Eye (tissue), 1 donor: ENCODE measurements around the gene CACNA1D.

Experiments
- DNase-seq: peaks from one replicate; pipeline ENCODE4 v3.0.0-alpha.2; 2015

CACNA1D gene

GRCh38 chr3:53813229-53813628 is 318.8 kb downstream of the CACNA1D start:
- no peak for DNase-seq

DNA sequence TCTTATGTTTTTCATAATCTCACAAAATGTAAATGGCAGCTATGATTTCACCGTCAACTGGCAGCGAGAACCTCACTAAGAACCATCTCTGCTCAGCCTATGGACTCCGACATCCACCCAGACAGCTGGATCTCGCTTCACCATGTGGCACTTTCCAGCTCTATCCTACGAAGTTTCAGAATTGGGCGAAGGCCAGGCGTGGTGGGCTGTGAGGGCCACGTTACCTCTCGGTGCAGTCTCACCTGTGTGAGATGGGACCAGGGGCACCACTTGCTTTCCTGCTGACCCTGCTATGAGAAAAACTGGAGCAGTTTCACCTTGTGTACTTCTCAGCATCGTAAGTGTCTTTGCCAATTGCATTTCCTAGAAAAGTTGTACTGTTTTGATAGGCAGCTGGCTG is 319.5 kb downstream of the CACNA1D start:
- DNase-seq: no peak

- no peak for DNase-seq
These were observed 320.7 kb downstream of the CACNA1D start for GRCh38 chr3:53815067-53815466.

DNA sequence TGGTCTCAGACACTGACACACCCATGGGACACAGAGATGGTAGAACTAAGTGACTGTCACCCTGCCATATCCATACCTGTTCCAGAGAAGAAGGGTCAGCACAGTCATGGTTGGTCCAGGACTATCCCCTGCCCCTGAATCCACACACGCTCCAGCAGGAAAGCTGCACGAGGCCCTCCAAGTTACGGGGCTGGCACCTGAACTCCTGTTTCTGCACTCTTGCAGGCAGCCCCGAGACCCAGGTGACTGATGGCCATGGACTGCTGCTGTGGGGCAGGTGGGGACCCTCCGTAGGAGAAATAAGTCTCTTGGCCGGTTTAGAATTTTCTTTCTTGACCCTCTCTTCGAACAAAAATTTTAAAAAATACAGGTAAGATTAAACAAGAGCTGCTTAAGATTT is 321.2 kb downstream of the CACNA1D start:
- no peak for DNase-seq

- DNase-seq: no peak
These were observed 322.0 kb downstream of the CACNA1D start for GRCh38 chr3:53816425-53816824.

DNA sequence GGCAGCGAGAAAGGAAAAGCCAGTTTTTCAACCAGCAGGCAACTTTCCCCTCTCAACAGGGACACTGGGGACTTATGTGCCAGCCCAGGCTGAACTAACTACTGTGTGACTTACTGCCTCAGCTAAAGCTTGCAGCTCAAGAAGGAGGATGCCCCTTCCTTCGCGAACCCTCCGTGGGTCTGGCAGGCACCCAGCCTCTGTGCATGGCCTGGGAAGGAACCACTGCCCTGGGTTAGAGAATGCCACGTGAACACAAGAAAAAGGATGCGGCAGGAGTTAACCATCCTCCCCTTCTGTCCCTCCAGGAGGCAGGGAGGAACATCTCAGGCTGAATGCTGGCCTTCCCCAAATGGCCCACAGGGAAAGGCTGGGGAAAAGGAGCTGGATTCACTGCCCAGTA is 322.8 kb downstream of the CACNA1D start:
- no peak for DNase-seq

- DNase-seq: no peak
These were observed 323.4 kb downstream of the CACNA1D start for GRCh38 chr3:53817809-53818208.

- DNase-seq: no peak
These were observed 324.1 kb downstream of the CACNA1D start for GRCh38 chr3:53818221-53819162.

DNA sequence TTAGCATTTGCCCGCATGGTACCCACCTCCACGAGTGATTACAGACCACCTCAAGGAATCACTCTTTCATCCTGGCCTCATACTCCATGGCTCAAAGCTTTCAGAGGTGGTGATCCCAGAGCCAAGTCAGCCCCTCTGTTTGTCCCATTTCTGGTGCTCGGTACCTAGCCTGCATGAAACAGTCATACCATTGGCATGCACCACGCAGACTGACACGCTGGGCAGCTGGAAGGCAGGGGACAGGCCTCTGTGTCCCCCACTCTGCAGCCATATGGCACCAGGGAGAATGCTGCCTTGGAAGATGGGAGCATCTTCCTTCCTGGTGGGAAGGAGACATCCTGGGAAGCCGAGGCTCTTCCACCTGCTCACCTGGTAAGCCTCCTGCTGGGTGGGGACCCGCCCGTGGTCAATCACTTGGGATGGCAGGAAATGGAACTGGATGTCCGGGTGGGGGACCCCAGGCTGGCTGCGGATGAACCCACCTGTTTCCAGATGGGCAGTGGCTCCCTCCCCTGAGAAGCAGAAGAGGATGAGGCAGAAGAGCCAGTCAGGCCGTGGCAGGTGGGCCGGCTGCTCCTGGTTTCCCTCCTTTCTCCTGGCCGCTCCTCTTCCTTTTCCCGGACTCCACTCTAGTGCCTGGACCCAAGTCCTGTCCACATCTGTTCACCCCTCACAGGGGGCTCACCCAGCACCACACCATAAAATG is 324.9 kb downstream of the CACNA1D start:
- no peak for DNase-seq

DNA sequence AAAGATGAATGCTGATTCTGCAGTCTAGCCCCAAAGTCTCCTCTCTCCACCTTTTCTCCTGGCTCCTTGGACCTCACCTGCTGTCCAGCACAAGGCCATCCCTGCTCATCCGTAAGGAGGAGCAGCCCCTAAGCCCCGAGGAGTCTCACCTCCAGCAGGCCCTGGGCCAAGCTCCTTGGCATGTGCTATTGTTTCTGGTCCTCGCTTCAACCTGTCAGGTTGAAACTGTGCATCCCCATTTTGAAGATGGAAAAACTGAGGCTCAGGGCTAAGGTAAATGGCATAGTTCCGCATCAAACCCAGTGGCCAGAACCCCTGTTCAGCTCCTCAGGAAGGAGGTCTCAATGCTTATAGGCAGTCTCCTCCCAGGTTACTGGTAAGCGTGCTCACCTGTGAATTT is 325.7 kb downstream of the CACNA1D start:
- no peak for DNase-seq

- no peak for DNase-seq
These were observed 326.6 kb downstream of the CACNA1D start for GRCh38 chr3:53820756-53821580.

DNA sequence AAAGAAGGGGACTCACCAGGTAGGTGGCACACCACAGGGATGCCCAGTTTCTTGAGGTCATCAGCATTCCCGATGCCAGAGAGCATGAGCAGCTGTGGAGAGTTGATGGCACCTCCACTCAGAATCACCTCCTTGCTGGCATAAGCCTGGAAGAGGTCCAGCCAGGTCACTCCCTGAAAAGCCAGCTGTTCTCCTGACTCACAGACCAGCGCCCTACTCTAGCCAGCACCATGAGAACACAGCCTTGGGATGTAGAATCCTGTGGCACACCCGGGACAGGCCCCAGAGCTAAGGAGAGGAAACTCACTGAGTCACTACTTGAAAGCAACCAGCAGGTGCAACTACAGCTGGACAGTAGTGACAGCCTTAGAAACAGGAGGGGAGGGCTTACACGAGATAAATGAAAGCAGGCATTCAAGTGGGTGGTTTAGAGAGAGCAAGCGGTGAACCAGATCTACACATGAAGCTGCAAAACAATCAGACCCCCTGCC is 327.3 kb downstream of the CACNA1D start:
- no peak for DNase-seq

DNA sequence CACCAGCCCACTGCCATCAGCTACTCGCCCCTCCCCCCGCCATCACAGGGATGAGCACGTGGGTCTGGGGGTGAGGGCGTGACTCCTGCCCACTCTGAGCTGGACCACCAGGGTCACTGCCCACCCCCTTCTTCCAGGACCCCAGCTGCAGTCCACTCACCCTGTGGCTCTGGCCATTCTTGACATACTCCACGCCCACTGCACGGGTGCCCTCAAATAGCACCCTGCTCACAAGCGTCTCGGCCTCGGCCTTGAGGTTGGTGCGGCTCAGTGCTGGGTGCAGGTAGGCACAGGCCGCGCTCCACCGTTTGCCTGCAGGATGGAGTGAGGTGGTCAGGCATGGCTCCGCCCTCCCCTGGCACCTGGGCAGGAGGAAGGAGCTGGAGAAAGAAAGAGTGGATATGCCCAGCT is 327.9 kb downstream of the CACNA1D start:
- DNase-seq: no peak

DNA sequence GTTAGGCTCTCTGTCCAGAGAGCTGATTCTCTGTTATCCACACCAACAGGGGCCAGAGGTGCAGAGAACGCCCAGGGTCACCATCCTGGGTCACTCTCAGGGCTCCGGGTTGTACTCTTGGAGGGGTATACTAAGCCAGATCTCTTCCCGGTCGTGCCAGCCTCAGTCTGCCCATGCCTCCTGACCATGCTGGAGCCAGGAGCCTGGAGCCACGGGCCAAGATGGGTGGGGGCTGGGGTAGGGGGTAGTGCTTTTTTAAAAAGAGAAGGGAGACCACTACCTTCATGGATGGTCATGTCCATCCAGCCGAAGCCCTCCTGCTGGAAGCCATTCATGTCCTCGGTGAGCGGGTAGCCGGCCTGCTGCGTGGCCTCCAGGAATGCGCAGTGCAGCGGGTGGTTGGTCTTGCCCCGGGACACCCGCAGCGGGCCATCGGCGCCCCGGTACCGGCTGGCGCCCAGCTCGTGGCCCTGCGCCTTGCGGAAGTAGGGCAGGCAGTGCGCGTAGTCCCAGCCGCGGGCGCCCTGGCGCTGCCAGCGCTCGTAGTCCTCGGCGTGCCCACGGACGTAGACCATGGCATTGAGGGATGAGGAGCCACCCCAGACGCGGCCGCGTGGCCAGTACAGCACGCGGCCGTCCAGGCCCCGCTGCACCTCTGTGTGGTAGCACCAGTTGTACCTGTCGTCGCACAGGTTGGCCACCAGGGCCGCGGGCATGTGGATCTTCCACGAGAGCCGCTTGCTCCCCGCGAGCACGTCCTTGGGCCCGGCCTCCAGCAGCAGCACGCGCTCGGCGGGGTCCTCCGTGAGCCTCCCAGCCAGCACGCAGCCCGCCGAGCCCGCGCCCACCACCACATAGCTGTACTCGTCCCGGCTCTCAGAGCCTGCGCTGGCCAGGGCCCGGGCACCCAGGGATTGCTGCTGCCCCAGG is 328.9 kb downstream of the CACNA1D start:
- DNase-seq: no peak

- DNase-seq: no peak
These were observed 329.7 kb downstream of the CACNA1D start for GRCh38 chr3:53823956-53824657.

- DNase-seq: no peak
These were observed 330.4 kb downstream of the CACNA1D start for GRCh38 chr3:53824795-53825194.

GRCh38 chr3:53826048-53826447 is 331.6 kb downstream of the CACNA1D start:
- no peak for DNase-seq

DNA sequence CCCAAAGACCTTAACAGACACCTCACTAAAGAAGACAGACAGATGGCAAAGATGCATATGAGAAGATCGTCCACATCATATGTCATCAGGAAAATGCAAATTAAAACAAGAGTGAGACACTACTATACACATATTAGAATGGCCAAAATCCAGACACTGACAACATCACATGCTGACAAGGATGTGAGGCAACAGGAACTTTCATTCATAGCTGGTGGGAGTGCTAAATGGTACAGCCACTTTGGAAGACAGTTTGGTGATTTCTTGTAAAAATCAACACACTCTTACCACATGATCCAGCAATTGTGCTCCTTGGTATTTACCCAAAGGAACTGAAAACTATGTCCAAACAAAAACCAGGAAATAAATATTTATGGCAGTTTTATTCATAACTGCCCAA is 334.2 kb downstream of the CACNA1D start:
- no peak for DNase-seq

GRCh38 chr3:53829605-53830004 is 335.2 kb downstream of the CACNA1D start:
- DNase-seq: no peak

DNA sequence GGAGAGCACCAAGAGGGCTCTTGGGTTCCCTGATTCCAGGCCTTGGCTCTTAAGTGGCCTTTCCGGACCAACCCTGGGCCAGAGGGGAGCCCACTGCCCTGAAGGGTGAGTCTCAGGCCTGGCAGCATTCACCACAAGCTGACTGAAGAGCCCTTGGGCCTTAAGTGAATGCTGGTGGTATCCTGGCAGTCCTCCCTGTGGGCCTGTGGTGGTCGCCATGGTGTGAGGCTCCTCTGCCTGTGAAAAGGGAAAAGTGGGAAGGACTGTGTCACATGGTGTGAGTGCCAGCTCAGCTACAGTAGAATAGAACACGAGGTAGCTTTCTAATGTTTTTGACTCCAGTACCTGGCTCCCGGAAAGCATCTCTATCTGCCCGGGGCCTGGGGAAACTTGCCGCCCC is 336.5 kb downstream of the CACNA1D start:
- no peak for DNase-seq

DNA sequence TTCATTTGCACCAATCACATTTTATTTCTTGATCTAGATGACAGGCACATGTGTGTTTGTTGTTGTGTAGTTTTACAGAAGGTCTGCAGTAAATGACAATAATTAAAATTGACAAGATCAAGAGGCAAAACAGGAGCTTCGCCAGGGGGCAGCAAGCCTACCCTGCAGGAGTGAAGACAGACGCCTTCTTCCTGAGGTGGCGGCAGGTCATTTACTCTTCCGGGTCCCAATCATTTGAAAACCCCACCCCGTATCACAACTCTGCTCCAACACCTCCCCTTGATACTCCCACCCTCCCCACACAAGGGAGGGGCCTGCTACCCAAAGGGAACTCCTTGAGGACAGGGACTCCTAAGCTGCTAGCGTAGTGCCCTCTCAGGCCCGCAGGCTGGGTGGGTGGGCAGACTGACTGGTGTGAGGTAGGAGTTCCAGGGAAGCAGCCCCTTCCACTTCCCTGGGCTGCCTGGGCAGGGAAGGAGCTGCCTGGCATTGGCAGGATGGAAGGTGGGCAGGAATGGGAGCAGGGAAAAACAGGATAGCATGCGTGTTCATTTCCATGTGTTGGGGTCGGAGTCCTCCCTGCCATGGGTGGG is 338.7 kb downstream of the CACNA1D start:
- no peak for DNase-seq
